Renal pelvis (tissue), 4 donors: ENCODE measurements around the gene CRTC1. TPM values are rescaled to one million over a fixed set of nuclear protein-coding genes. Genes with fewer than 3 reads are reported as not detected.
"Not testable (repeated sequence)": the region's sequence is repeated elsewhere in the genome, so short reads cannot be mapped to it uniquely, and the experiment has no call there.

Experiments
- DNase-seq: peaks from one replicate; pipeline ENCODE4 v3.0.0-alpha.2; 2013
- polyA plus RNA-seq, 3 donors: library from polyadenylated mRNA; unstranded; fragments of 120-200 nt; gene quantifications; one replicate each; pipeline ENCODE4 v1.2.1, GENCODE V29; 2013; ENCODE audit not compliant: insufficient read length in 3 of 3

CRTC1 gene
- polyA plus RNA-seq, 3 donors: 23.2 to 30.1 (median 23.7) TPM

- no peak for DNase-seq
These were observed 43.4 kb downstream of the CRTC1 start for GRCh38 chr19:18726846-18727245.

GRCh38 chr19:18727602-18728001, 44.1 kb downstream of the CRTC1 start:
- not testable (repeated sequence) for DNase-seq

- DNase-seq: no peak
These were observed 46.6 kb downstream of the CRTC1 start for GRCh38 chr19:18729933-18730530.

GRCh38 chr19:18730885-18731513, 47.5 kb downstream of the CRTC1 start:
- no peak for DNase-seq

GRCh38 chr19:18731562-18732008, 48.1 kb downstream of the CRTC1 start:
- no peak for DNase-seq

- no peak for DNase-seq
These were observed 49.7 kb downstream of the CRTC1 start for GRCh38 chr19:18733196-18733647.

GRCh38 chr19:18733762-18734332, 50.4 kb downstream of the CRTC1 start:
- not testable (repeated sequence) for DNase-seq

- no peak for DNase-seq
These were observed 51.8 kb downstream of the CRTC1 start for GRCh38 chr19:18735324-18735723.

- DNase-seq: no peak
These were observed 52.3 kb downstream of the CRTC1 start for GRCh38 chr19:18735752-18736151.

GRCh38 chr19:18736415-18737336, 53.2 kb downstream of the CRTC1 start:
- DNase-seq: no peak

GRCh38 chr19:18737337-18737953, 54.0 kb downstream of the CRTC1 start:
- DNase-seq: no peak

- DNase-seq: no peak
These were observed 54.5 kb downstream of the CRTC1 start for GRCh38 chr19:18737954-18738351.

GRCh38 chr19:18738961-18739690, 55.6 kb downstream of the CRTC1 start:
- no peak for DNase-seq

GRCh38 chr19:18741124-18742121, 57.9 kb downstream of the CRTC1 start:
- DNase-seq: no peak

GRCh38 chr19:18742324-18742723, 58.8 kb downstream of the CRTC1 start:
- no peak for DNase-seq

- DNase-seq: peak; percentile 72
These were observed 59.6 kb downstream of the CRTC1 start for GRCh38 chr19:18742838-18743783.

- DNase-seq: no peak
These were observed 60.4 kb downstream of the CRTC1 start for GRCh38 chr19:18743784-18744418.
